Mucosa of gallbladder (tissue), 1 donor: ENCODE results near the gene SMOC2. TPM values are rescaled to one million over a fixed set of nuclear protein-coding genes. Genes with fewer than 3 reads are reported as not detected.

Experiments
- DNase-seq: peaks from one replicate; pipeline ENCODE4 v3.0.0-alpha.2; 2020; ENCODE audit warnings: low spot score
- total RNA-seq: library from RNA; stranded (reverse); gene quantifications from one replicate; pipeline ENCODE4 v1.2.1, GENCODE V29; 2021
- donor health status: DM: no; HTN: no; CAD: no.

Gene SMOC2
- total RNA-seq, 1 donor from 2014 or later = 213 TPM

DNA sequence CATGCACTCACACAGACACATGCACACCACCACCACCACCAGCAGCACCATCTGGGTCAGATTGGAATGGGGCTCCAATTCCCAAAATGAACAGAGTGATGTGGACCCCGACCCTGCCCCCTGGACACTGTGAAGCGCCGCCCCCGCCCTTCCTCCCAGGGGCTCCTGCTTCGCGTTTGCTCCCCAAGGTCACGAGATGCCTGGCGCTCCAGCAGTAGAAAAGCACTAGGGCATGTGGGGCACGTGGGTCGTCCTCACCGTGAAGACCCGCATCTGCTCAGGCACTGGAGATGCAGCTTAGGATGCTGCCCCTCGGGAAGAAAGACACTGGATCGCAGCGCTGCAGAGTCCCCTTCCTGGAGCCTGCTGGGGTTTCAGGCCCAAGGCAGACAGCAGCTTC, 184.0 kb downstream of the SMOC2 start:
- DNase-seq = no peak

DNA sequence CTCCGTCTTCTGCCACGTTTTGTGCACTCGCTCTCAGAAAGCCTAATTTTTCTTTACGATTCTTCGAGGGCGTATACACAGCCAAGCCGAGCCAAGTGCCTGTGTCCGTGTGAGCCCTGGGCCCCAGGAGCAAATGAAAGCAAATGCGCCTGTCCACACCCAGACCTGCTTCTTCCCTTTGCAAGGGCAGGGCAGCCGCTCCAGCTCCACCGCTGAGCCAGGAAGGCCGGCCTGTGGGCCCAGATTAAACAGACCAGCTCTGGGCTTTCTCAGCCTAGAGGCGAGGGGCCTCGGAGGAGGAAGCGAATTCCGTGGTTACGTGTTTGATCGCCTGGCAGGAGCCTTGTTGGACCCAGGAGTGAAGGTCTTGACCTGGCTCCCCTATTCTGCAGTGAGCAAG, 184.6 kb downstream of the SMOC2 start:
- no peak for DNase-seq

DNA sequence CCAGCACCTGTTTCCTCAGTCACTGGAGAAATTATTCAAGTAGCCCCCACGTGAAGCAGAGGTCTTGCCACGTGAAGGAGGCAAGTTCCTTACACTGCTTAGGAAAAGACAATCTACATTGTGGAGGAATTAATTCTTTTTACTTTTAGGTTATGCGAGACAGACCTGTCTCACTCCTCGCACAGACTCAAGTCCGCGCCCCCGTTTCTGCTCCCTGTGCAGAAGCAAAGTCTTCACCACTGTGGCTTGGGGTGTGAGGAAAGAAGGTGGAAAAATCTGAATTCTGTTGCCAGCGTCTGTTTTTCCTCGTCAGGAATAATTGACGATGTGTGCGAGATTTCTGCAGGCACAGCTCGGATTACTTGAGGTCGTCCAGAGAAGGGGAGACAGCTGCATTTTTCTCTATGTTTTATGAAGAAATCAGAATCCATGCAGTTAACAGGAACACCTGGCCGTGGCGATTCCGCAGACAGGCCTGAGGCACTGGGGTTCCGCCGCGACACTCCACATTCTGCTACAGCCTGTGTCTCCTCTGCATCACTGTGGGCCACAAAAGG, 185.1 kb downstream of the SMOC2 start:
- no peak for DNase-seq

DNA sequence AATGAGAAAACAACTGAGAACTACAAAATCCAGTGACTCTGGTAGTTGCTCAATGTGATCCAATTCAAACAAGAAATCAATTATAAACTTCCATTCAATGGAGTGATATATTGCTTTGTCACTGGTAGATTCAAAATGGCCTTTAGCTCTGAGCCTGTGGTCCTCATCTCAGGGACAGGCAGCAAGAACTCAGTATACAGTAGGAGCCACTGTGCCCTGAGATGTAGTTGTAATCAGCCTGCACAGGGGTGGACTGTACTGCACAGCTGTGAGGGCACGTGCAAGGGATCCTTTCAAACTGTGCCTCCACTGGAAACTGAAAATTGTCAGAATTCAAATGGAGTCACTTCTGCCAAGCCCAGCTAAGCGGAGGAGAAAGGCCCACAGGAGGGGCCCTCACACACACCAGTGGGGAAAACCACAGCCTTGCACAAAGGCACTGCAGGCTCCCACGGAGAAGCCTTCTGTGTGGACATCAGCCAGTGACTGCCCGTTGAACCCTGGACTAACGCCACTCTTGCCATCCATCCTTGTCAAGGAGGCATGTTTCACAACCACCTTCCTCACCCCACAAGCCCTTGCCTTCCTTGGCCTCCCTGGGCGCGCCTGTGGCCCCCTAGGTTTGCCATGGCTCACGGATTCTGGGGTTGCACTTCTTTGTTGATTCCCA, 186.7 kb downstream of the SMOC2 start:
- DNase-seq = no peak

DNA sequence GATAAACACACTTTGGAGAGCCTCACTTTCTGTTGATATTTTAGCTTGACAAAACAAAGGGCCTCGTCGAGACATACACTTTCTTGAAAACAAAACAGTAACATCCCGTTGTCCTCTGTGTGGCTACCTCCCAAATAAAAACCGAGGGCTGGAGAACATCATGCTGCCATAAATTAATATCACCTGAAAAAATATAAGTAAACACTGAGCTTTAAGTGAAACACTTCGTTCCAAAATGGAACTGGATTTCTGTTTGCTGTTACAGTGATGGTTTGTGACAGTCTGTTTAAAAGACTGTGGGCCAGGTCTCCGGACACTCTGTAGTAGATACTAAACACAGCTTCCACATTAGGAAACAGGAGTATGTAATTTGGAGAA, 187.2 kb downstream of the SMOC2 start:
- no peak for DNase-seq

DNA sequence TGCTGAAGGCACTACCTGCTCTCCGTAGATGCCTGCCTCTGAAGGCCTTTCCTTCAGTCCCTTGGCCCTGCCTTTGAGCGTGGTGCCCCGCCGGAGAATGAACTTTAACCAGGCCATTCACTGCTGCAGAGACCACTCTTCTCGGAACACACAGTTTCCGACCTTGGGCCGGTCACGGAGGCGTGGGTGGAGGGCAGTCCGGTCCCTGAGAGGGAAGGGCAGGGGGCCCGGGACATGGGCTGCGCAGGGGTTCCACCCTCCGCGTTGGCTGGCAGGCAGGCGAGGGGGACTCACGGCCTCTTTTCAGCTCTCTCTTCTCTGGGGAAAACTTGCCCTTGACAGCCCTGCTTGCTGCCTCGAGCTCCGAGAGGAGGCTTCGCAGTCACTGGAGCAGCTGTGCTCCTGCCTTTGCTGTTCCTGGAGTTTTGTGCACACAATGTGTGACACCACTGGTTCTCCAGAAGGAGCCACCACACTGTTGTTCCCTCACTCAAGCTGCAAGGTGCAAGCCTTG, 187.8 kb downstream of the SMOC2 start:
- DNase-seq = no peak

DNA sequence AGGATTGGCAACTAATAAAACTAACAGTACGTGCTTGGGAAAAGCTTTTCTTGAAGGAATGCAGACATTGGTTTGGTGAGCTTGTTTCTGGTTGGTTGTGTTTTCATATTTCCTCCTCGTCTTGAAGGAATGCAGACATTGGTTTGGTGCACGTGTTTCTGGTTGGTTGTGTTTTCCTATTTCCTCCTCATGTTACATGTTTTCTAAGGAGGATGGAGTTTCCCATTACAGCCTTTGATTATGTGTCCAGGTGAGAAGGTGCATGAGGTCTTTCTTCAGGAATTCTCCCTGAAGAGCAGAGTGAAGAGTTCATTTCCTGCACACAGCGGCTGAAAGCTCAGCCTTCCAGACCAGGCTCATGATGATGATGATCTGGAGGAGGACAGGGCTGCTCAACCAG, 190.6 kb downstream of the SMOC2 start:
- DNase-seq = no peak

DNA sequence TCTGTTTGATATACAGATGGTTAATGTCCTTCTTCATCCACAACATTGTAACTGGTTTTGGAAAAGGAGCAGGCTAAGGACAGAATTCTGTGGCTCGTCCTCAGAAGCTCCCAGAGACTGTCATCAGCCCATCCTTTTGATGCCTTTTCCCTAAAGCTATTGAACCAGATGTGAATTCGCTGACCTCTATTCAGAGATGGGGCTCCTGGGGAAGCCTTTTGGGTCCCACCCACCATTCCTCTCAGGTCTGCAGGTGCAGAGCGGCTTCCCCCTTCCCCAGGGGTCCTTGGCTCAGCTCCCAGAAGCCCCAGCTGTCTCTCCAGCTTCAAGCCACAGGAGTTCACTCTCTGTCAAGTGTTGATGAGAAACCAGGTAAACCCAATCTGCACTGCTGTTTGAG, 191.7 kb downstream of the SMOC2 start:
- no peak for DNase-seq

DNA sequence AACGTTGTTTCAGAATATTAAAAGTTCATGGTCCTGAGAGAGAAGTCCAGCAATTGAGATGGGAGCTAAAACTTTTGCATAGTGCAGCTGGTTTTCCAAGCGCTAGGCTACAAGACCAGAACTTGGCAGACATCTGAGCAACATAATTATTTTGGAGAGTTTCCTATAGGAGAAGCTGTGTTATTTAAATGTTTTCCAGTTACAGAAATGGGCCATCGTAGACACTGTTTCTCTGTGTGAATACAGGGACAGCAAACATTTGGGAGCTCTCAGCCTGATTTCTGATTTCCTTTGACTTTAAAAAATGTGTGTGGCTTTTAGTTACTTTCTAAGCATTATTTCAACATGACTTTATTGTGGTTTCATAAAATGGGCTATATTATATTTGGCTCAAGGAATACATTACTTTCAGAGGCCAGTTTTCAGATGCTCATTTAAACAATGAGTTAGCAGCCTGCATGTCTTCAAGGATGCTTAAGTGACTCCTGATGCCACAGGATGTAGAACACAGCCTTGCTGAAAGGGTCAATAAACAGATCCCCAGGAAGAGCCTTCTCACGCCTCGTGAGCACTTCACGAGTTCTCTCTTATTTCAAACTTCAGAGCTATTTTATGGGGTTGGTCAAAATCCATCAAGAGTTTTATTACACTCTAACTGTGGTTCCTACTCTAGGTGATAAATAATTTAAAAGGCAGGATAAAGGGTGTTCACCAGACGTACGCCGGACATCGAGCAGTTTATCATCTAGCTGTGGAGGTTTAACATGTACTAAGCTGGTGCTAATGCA, 193.8 kb downstream of the SMOC2 start:
- DNase-seq = no peak

DNA sequence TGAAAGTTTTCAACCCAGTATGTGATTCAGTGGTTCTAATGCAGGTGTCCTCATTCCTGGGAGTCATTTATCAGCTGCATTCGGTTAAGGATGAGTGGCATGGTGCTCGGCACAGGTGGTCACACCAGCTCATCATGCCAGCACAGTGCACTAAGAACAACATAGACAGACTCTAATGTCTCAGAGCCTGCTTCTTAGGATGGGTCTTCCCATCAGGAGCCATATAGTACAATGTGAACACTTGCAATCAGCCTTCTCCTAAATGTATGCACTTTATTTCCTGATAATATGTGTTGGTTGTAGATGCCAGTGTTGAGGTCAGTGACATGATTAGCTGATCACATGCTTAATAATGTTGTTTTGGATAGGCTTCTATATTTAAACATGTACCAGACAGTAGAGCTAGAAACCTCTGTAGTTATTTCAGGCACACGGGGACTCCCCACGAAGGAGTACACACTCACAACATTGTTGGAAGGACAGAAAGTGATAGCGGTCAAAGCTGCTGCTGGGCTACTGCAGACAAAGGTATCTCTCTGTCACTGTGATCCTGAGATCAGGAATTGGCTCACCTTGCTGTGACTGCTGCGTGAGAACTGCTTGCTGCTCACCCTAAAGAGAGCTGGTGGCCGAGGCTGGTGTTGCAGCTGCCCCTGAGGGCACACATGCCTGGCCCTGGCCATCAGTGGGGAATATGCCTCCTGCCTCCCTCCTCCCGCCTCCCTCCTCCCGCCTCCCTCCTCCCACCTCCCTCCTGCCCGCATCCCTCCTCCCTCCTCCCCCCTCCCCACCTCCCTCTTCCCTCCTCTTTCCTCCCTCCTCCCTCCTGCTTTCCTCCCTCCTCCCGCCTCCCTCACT, 195.4 kb downstream of the SMOC2 start:
- no peak for DNase-seq

DNA sequence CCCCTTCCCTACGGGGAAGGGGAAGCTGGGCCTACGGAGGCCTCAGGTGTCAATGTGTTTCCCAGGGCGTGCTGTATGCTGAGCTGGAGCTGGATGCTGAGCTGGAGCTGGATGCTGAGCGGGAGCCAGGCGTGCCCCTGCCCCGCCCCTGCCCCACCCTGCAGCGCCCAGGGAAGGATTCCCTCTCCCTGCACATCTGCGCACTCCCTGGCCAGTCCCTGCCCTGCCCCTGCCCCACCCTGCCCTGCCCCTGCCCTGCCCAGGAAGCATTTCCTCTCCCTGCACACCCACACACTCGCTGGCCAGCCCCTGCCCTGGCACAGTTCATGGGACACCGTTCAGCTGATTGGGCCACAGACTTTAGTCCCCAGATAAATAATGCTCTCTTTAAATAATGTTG, 196.8 kb downstream of the SMOC2 start:
- DNase-seq = no peak

DNA sequence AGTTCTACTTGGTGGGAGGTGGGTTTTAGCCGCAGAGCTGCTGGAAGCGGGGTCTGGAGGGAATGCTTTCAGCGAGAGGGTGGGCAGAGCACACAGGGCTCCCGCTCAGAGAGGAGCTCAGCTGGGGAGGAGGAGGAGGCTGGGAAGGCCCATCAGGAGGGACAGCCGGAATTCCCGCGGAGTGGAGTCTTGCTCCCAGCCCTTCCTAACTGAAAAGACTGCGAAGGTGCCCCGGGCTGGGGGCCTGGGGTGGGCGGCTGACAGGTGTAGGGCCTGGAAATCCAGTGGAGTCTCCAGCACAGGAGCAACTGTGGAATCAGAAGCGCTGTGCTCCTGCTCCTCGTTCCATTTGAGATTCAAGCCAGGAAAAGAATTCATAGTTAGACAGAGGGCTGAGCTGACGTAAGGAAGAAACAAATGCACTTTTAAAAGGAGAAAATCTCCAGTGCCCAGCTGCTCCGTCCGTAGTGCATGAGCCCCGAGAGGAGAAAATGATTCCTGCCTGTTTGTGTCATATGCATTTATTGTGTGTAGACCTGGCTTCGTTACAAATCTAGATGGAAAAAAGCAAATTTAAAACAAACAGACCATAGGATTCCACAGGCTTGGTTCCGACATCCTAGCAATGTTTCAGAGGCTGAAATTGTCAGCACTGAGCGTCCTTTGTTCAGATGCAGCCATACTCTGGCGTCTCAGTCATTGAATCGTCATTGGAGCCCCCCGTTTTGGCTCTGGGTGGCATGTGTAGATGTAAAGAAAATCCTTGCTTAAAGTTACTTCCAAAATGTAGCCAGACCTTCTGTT, 197.7 kb downstream of the SMOC2 start:
- no peak for DNase-seq

DNA sequence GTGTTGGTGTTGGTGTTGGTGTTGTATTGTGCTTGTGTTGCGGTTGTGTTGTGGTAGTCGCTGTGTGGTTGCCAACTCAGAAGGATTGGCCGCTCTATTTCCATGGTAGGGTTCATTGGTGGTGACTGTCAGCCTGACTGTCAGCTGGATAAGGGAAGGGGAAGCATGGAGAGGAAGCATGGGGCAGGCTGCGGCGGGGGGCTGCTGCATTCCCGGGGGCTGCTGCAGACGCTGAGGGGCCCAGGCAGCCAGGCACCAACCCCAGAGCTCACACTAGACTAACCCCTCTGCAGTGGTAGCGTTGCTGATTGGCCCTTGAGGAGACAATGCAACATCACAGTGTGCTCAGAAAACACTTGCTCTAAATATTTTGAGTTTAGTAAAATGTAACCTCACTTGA, 199.2 kb downstream of the SMOC2 start:
- no peak for DNase-seq

DNA sequence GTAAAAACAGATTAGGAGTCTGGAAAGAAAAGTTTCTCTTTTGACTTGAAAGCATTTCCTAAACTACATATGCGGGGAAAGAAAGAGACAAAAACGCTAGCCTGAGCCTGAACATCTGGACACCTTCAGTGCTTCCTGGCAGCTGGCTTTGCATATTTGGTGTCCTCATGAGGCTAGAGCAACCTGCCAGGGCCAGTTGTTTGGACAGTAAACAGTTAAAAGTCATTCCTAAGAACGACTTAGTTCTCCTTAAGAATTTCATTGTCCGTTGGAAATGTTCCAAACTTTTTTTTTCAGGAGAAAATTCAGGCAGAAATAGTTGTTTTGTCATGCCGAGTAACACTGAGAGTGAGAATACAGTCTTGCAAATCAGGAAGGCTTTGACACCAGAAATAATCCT, 199.8 kb downstream of the SMOC2 start:
- DNase-seq = no peak

DNA sequence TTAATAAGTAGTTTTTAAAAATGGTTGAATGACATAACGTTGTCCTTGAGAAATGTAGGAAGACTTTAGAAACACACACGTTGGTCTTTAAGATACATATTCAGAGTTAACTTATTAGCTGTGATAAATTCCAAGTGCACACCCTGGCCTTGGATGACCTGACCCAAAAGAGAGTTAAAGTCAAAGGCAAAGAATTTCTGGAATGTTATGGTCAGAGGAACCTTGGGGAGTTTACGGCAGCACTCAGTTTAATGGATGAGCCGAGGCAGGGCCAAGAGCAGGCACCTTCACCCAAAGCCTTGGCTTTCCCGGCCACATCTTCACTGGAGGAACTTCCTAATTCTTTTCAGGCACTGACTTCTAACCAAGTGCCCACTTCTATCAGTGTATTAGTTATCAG, 200.5 kb downstream of the SMOC2 start:
- no peak for DNase-seq

DNA sequence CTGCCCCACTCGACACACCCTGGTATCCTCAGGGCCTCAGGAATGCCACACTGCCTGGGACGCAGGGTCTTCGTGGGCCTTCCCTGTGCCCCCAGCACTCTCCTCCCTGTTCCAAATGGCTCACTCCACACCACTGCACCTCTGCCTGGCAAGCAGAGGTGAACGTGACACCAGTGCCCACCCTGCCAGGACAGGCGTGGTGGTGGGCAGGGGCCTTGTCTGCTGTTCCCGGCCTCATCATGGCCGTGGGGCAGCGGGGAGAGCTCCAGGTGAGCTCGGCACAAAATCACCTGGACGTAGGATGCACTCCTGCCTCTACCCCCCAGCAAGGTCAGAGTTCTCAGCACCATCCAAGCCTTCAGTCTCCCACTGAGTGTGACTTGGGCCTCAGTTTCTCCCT, 202.4 kb downstream of the SMOC2 start:
- DNase-seq = no peak

DNA sequence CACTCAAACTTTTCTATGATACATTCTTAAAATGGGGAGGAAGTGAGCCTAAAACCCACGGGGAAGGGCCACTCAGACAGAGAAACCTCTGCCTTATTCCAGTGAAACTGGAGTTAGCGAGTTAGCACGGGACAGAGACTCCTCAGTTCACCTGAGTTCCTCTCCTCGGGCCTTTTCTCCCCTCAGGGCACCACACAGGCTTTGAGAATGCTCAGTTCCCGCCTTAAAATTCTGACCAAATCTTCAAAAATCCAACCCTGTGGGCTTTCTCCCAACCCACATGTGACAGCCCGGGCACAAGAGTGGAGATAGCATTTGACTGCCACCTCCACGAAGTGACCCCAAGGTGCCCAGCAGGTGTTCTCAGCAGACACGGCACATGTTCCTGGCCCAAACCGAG, 204.3 kb downstream of the SMOC2 start:
- DNase-seq = no peak

DNA sequence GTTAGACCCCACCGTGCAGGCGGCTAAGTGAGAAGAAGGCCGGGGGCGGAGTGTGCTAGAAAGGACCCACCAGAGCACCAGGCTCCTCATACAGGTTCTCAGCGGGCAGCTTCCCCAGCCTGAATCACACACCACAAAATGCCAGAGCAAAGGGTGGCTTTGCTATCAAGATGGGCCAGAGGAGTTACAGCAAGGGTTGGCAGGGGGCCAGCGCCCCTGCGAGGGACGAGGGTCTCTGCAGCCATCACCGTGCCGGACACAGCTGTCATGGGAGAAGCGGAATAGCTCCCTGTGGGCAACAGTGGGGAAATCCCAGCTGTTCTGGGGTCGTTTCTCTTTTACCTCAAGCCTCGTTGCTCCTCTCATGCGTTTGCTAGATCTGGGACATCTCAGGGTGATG, 206.3 kb downstream of the SMOC2 start:
- DNase-seq = no peak

DNA sequence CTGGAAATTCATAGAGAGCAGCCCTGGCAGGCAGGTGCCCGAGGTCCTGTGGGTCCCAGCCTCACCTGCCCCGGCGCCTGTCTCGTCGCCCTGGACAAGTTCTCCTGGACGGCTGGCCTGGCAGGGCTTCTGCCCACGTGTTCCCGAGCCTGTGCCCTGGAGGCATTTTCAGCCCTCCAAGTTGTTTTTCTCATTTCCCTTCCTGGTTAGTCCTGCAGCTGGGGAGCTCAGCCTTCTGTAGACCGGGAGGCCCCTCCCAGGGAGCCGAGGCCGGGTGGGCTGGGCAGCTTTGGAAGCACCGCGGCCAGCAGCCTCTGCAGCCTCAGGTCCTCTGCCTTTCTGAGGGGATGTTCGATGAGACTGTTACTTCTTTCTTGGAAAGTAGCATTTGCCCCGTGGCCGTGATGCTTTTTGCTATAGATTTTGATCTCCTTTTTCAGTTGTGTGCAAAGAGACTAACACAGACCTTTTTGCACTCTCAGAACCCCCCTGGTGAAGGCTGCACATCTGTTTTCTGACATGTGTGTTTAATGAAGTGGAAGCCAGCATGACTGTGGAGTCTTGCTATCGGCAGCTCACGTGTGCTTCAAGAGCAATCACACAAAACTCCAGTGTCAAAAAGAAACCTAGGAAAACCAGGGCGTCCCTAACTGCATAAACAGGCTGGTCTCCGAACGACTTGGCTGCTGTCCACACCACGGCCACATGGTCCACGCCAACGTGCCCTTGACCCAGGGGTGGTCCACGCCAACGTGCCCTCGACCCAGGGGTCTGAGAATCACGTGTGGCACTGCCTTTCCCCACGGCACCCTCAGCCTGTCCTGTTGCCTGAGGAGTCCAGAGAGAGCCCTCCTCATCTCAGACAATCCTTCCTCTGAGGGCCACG, 207.5 kb downstream of the SMOC2 start:
- DNase-seq = peak; percentile 34

DNA sequence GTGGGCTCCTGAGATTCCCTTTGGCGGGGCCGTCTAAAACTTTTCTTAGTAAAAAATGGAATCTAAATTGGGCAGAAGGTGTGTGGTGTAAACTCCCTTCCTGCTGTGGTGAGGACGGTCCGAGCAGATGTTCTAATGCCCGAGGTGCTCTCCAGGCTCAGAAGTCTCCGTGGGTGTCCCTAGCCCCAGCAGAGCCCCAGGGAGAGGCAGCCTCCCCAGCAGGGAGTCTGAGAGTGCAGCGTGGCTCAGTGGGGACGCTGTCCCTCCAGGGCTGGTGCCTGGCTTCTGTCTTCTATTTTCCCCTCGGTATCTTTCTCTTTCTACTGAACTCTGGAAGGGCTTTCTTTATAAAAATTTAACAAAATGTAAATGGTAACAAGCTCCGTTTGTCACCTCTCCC, 208.2 kb downstream of the SMOC2 start:
- DNase-seq = no peak
